Measurements from ENCODE around the gene ASCC2. TPM values are rescaled to one million over a fixed set of nuclear protein-coding genes. Genes with fewer than 3 reads are reported as not detected.
"Not testable (repeated sequence)": the region's sequence is repeated elsewhere in the genome, so short reads cannot be mapped to it uniquely, and the experiment has no call there.

The ASCC2 gene
- total RNA-seq, 2 experiments from 2014 or later = 70.9 to 73.5 TPM

GRCh38 chr22:29768052-29768693, 69.9 kb downstream of the ASCC2 start:
- Mint-ChIP-seq H3K9me3 (no peaks in the 10 kb centered on the region), H3K27me3 (no peaks in the 10 kb centered on the region), H3K4me1 (peaks cover 30% of the 10 kb centered on the region), H3K36me3 (peaks cover 27% of the 10 kb centered on the region), H3K4me3 (peak overlapping the region; percentile 99), H3K27ac (peak overlapping the region; percentile 98)
- DNase-seq = no peak

- peaks cover 30% of the 10 kb centered on the region for H3K4me1 Mint-ChIP-seq
- peak within 1 kb of the TSS; percentile 99 for H3K4me3 Mint-ChIP-seq
- peak; percentile 92 for DNase-seq
- H3K36me3 Mint-ChIP-seq = peaks cover 27% of the 10 kb centered on the region
- H3K27ac Mint-ChIP-seq = peak within 1 kb of the TSS; percentile 98
- H3K9me3 Mint-ChIP-seq = no peaks in the 10 kb centered on the region
- no peaks in the 10 kb centered on the region for H3K27me3 Mint-ChIP-seq
These were observed 70.7 kb downstream of the ASCC2 start, which contains the start of gene UQCR10 for GRCh38 chr22:29767171-29768051. TSS of gene UQCR10 (plus strand) at chr22:29767369. CDS start at chr22:29767399, 30 bp downstream.

GRCh38 chr22:29766632-29767170, 71.4 kb downstream of the ASCC2 start, which contains the start of gene ZMAT5:
TSS of gene ZMAT5 (minus strand) at chr22:29767007. CDS start at chr22:29748544, 18,463 bp downstream.
- Mint-ChIP-seq H3K4me3 (peak within 1 kb of the TSS; percentile 99), H3K4me1 (peaks cover 30% of the 10 kb centered on the region)
- DNase-seq = peak; percentile 91

GRCh38 chr22:29765905-29766631, 72.0 kb downstream of the ASCC2 start:
- Mint-ChIP-seq H3K36me3 (peaks cover 27% of the 10 kb centered on the region), H3K4me1 (peaks cover 30% of the 10 kb centered on the region), H3K4me3 (peak overlapping the region; percentile 99), H3K9me3 (no peaks in the 10 kb centered on the region), H3K27me3 (no peaks in the 10 kb centered on the region), H3K27ac (peak overlapping the region; percentile 98)
- peak; percentile 28 for DNase-seq

More at GRCh38 chr22:29766632-29767170, 71.4 kb downstream of the ASCC2 start, which contains the start of gene ZMAT5:
- Mint-ChIP-seq H3K36me3 (peaks cover 27% of the 10 kb centered on the region), H3K27me3 (no peaks in the 10 kb centered on the region), H3K27ac (peak within 1 kb of the TSS; percentile 98), H3K9me3 (no peaks in the 10 kb centered on the region)

GRCh38 chr22:29762263-29762662, 75.8 kb downstream of the ASCC2 start:
- peaks cover 18% of the 10 kb centered on the region for H3K4me1 Mint-ChIP-seq
- no peak overlapping the region for H3K4me3 Mint-ChIP-seq
- H3K9me3 Mint-ChIP-seq = no peaks in the 10 kb centered on the region
- peaks cover 2% of the 10 kb centered on the region for H3K36me3 Mint-ChIP-seq
- no peak overlapping the region for H3K27ac Mint-ChIP-seq
- no peaks in the 10 kb centered on the region for H3K27me3 Mint-ChIP-seq
- no peak for DNase-seq

GRCh38 chr22:29758959-29759358, 79.1 kb downstream of the ASCC2 start:
- H3K4me3 Mint-ChIP-seq = no peak overlapping the region
- no peak overlapping the region for H3K27ac Mint-ChIP-seq
- peaks cover under 1% of the 10 kb centered on the region for H3K4me1 Mint-ChIP-seq
- no peaks in the 10 kb centered on the region for H3K36me3 Mint-ChIP-seq
- no peaks in the 10 kb centered on the region for H3K9me3 Mint-ChIP-seq
- DNase-seq = no peak
- H3K27me3 Mint-ChIP-seq = no peaks in the 10 kb centered on the region

- Mint-ChIP-seq H3K4me3 (no peak overlapping the region), H3K9me3 (no peaks in the 10 kb centered on the region), H3K4me1 (no peaks in the 10 kb centered on the region), H3K27me3 (no peaks in the 10 kb centered on the region), H3K27ac (no peak overlapping the region), H3K36me3 (no peaks in the 10 kb centered on the region)
- no peak for DNase-seq
These were observed 79.9 kb downstream of the ASCC2 start for GRCh38 chr22:29758068-29758622.

GRCh38 chr22:29757096-29757495, 81.0 kb downstream of the ASCC2 start:
- no peak overlapping the region for H3K27ac Mint-ChIP-seq

DNA sequence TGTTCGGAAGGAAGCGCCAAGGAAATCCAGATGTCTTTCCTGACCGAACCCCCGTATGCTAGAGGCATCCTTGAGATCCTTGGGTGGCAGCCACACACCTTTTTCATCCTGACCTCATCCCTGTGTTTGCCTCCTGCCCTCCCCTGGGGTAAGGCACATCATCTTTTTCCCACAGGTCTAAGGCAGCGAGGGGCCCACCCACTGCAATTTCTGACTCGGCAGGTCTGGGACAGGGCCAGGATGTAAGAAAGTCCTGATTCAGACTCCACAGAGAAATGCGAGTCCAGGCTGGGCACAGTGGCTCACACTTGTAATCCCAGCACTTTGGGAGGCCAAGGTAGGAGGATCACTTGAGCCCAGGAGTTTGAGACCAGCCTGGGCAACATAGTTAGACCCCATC, 81.7 kb downstream of the ASCC2 start:
- Mint-ChIP-seq H3K27ac (no peak overlapping the region), H3K4me3 (no peak overlapping the region), H3K9me3 (no peaks in the 10 kb centered on the region), H3K4me1 (no peaks in the 10 kb centered on the region), H3K27me3 (no peaks in the 10 kb centered on the region), H3K36me3 (no peaks in the 10 kb centered on the region)
- DNase-seq = no peak

More at GRCh38 chr22:29757096-29757495, 81.0 kb downstream of the ASCC2 start:
- DNase-seq = no peak
- H3K4me3 Mint-ChIP-seq = no peak overlapping the region
- no peaks in the 10 kb centered on the region for H3K4me1 Mint-ChIP-seq
- H3K36me3 Mint-ChIP-seq = no peaks in the 10 kb centered on the region
- H3K27me3 Mint-ChIP-seq = no peaks in the 10 kb centered on the region
- no peaks in the 10 kb centered on the region for H3K9me3 Mint-ChIP-seq

GRCh38 chr22:29755889-29756288, 82.2 kb downstream of the ASCC2 start:
- Mint-ChIP-seq H3K9me3 (no peaks in the 10 kb centered on the region), H3K36me3 (no peaks in the 10 kb centered on the region), H3K4me3 (no peak overlapping the region), H3K27ac (no peak overlapping the region), H3K4me1 (peaks cover 3% of the 10 kb centered on the region), H3K27me3 (no peaks in the 10 kb centered on the region)
- no peak for DNase-seq

GRCh38 chr22:29754658-29755395, 83.2 kb downstream of the ASCC2 start:
- not testable (repeated sequence) for DNase-seq

GRCh38 chr22:29753808-29754657, 84.0 kb downstream of the ASCC2 start:
- Mint-ChIP-seq H3K4me1 (peaks cover 4% of the 10 kb centered on the region), H3K4me3 (no peak overlapping the region), H3K27me3 (no peaks in the 10 kb centered on the region), H3K27ac (no peak overlapping the region), H3K9me3 (no peaks in the 10 kb centered on the region), H3K36me3 (no peaks in the 10 kb centered on the region)
- DNase-seq = no peak

More at GRCh38 chr22:29754658-29755395, 83.2 kb downstream of the ASCC2 start:
- H3K27me3 Mint-ChIP-seq, H3K9me3 Mint-ChIP-seq, H3K27ac Mint-ChIP-seq, H3K4me3 Mint-ChIP-seq, H3K36me3 Mint-ChIP-seq, H3K4me1 Mint-ChIP-seq: not testable (repeated sequence)

DNA sequence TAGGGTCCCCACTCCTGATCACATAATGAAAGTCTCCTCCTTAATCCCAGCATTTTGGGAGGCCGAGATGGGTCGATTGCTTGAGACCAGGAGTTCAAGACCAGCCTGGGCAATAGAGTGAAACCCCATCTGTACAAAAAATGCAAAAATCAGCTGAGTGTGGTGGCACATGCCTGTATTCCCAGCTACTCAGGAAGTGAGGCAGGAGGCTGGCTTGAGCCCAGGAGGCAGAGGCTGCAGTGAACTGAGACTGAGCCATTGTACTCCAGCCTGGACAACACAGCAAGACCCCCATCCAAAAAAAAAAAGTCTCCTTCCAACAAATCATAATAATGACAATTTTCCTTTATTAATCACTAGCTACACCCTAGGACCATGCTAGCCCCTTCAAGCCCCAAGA, 86.4 kb downstream of the ASCC2 start:
- Mint-ChIP-seq H3K4me3 (no peak overlapping the region), H3K9me3 (no peaks in the 10 kb centered on the region), H3K27me3 (no peaks in the 10 kb centered on the region), H3K27ac (peak overlapping the region; percentile 48), H3K36me3 (peaks cover 2% of the 10 kb centered on the region), H3K4me1 (peaks cover 4% of the 10 kb centered on the region)
- DNase-seq = no peak
